HG03025 (cell line): ENCODE results near the gene PLXNB3.

ENCODE experiments used
- ATAC-seq: cut with Tn5 transposase; IDR thresholded peaks from one replicate; pipeline ENCODE4 v1.9.1; 2021; ENCODE audit warnings: mild to moderate bottlenecking, moderate library complexity; ENCODE audit not compliant: unreplicated experiment, low FRiP score

Gene PLXNB3

DNA sequence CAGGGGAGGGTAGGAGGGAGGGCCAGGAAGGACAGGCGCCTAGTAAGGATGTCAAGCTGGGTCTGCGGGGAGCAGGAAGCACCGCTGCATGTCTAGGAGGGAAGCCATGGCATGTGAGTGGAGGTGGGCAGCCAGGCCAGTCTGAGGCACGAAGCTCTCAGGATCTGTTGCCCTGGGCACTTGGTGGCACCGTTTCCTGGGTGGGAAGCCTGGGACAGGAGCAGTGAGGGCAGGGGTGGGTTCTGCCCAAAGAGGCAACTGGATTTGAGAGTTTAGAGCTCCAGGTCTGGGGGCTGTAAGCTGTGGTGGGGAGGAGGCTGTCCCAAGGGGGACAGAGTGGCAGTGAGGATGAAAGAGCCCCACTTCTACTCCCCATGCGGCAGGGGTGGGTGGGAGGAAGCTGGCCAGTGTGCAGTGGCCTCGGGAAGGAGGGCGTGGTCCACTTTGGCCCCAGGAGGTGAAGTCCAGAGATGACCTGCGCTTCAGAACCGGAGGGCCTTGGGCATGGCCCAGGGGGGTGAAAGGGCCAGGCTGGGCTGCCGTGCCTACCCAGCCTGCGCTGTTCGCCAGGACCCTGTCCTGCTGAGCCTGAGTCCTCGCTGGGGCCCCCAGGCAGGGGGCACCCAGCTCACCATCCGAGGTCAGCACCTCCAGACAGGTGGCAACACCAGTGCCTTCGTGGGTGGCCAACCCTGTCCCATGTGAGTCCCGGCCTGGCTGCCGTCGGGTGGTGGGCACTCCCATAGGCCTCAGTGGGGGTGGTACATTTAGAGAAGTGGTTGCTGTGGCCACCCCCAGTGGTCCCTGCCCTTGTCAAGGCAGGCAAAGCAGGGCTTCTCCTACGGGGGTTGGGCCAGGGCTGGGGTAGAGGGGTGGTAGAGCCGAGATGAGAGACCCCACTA is 8.5 kb downstream of the PLXNB3 start:
- no peak for ATAC-seq

DNA sequence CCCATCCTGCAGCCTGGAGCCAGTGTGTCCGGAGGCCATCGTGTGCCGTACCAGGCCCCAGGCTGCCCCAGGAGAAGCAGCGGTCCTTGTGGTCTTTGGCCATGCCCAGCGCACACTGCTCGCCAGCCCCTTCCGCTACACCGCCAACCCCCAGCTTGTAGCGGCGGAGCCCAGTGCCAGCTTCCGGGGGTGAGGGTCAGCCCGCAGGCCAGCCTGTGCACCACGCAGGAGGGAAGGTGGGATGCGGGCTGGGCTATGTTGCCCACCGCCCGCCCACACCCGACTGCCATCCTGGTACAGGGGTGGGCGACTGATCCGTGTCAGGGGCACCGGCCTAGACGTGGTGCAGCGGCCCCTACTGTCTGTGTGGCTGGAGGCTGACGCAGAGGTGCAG is 9.2 kb downstream of the PLXNB3 start:
- ATAC-seq: no peak

DNA sequence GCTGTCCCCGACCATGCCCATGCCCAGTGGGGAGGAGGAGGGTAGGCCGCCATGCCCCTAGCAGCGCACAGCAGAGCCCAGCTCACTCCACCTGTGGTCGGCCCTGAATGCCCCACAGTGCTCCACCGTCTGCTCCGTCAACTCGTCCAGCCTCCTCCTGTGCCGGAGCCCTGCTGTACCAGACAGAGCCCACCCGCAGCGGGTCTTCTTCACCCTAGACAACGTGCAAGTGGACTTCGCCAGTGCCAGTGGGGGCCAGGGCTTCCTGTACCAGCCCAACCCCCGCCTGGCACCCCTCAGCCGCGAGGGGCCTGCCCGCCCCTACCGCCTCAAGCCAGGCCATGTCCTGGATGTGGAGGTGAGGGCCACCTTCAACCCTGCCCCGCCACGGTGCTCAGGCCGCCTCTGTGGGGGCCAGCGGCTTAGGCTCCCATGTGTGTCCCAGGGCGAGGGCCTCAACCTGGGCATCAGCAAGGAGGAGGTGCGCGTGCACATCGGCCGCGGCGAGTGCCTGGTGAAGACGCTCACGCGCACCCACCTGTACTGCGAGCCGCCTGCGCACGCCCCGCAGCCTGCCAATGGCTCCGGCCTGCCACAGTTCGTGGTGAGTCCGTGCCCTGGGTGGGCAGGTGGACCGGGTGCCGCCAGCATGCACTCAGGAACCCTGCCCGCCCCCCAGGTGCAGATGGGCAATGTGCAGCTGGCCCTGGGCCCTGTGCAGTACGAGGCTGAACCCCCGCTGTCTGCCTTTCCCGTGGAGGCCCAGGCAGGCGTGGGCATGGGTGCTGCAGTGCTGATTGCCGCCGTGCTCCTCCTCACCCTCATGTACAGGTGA is 9.9 kb downstream of the PLXNB3 start:
- ATAC-seq: no peak

- no peak for ATAC-seq
These were observed 10.7 kb downstream of the PLXNB3 start for GRCh38 chrX:153774576-153775292.

GRCh38 chrX:153775293-153776119 is 11.5 kb downstream of the PLXNB3 start:
- no peak for ATAC-seq

- ATAC-seq: no peak
These were observed 12.1 kb downstream of the PLXNB3 start for GRCh38 chrX:153776120-153776599.

- ATAC-seq: no peak
These were observed 12.6 kb downstream of the PLXNB3 start for GRCh38 chrX:153776611-153777045.

- no peak for ATAC-seq
These were observed 13.4 kb downstream of the PLXNB3 start for GRCh38 chrX:153777261-153778090.

DNA sequence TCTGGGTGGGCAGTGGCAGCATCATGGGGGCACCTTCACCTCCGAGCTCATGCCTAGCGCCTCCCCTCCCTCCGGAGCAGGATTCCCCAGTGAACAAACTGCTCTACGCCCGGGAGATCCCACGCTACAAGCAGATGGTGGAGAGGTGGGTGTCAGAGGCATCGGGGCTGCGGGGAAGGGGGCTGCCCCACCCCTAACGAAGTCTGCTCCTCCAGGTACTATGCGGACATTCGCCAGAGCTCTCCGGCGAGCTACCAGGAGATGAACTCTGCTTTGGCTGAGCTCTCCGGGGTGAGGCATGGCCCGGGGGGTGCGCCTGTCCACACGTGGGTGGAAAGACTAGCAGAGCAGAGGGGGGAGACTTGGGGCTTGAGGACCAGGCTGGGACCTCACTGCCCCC is 14.1 kb downstream of the PLXNB3 start:
- ATAC-seq: no peak

GRCh38 chrX:153778684-153779101 is 14.6 kb downstream of the PLXNB3 start:
- no peak for ATAC-seq

DNA sequence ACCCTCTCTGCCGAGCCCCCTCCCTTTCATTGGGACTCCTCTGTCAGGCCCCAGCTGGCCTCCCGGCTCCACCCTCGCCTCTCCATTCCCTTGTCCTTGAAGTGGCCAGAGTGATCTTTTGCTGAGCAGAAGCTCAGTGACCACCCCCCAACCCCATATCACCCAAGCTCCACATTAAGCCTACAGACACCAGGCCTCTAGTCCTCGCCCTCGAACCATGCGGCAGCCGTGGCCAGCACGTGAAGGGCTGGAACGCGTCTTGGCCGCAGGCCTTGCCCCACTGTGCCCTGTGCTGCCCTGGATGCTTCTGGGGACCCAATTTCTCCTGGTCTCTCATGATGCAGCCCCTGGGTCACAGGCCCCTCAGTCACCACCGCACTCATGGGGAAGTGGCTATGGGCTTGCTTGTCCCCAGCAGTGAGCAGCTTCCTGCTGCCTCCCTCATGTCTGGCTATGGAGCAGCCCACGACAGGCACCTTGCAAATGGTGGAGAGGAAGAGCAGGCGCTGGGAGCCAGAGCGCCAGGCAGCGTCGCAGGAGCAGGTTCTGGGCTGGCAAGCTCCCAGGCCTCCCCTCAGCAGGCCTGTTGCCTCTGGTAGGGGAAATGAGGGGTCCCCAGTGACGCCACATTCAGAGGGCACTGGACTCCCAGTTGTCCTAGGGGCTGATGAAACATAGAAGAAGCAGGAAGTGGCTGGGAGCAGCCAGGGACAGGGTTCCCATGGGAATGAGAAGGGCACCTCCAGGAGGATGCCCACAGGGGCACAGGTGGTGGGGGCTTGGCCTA is 16.0 kb downstream of the PLXNB3 start:
- ATAC-seq: no peak

- no peak for ATAC-seq
These were observed 16.8 kb downstream of the PLXNB3 start, which contains the start of gene SRPK3 for GRCh38 chrX:153780678-153781427. TSS of gene SRPK3 (plus strand) at chrX:153781041. CDS start at chrX:153781087, 46 bp downstream.

DNA sequence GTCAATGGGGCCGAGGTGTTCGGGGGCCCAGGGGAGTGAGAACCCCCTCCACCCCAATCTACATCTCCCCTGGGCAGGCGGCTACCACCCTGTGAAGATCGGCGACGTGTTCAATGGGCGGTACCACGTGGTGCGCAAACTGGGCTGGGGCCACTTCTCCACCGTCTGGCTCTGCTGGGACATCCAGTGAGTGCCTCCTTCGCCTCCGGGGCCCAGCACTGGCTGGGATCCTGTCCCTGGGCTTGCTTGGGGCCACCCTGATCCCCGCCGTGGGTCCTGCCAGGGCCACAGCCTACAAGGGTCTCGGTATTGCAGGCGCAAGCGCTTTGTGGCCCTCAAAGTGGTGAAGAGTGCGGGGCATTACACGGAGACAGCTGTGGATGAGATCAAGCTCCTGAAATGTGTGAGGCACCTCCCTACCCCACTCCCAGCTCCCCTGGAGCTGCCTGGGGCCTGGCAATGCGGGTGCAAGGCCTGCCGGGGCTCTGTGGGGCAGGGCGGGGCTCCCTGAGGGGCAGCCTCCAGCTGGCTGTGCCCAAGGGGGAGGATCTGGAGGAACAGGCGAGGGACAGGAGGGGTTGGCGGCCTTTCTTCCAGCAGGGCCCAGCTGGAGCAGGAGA is 17.5 kb downstream of the PLXNB3 start:
- ATAC-seq: no peak

DNA sequence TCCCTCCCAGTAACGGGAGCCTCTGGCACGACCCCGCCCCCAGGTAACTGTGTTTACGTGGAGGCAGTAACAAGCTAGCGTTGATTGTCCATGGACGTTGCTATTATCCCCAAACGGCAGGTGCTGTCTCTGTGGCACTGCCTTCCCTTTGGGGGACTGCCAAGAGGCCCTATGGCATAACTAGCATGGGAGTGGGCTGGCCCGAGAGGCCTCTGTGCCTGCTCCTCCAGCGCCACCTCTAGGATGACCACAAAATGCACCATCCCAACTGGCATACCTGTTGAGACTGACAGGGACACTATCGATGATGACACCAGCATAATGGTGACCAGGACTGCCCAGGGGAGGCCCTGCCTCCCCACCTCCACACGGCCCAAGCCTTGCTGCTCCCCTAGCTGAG is 18.3 kb downstream of the PLXNB3 start:
- no peak for ATAC-seq

DNA sequence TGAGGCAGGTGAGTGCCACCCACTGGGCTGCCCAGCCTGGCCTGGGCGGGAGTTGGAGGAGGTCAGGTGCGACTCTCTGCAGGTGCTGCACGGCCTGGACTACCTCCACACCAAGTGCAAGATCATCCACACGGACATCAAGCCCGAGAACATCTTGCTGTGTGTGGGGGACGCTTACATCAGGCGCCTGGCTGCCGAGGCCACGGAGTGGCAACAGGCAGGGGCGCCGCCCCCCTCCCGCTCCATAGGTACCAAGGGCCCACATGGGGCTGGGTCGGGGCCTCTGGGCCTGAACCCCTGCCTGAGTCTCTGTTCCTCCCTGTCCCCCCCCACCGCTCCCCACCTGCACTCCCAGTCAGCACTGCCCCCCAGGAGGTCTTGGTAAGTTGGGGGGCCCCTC is 18.8 kb downstream of the PLXNB3 start:
- ATAC-seq: no peak

- no peak for ATAC-seq
These were observed 19.4 kb downstream of the PLXNB3 start for GRCh38 chrX:153783378-153784013.
